GM23338 (cell line): ENCODE data around the gene YWHAH.

ENCODE experiments used
- CTCF ChIP-seq, 2 experiments: fragments of 200-600 bp in 1 of 2; sonication (generic) in 1 of 2; conservative IDR thresholded peaks; 2 replicates each; pipeline versions ENCODE4 v1.5.1 to v1.6.1; 2016 to 2017; ENCODE audit warnings: antibody characterized with exemption in 2 of 2, low read depth in 2 of 2, mild to moderate bottlenecking in 2 of 2, moderate library complexity in 1 of 2
- EZH2 ChIP-seq: fragments of 200-600 bp; sonication (generic); IDR thresholded peaks from one replicate; pipeline ENCODE4 v1.8.0; 2017; ENCODE audit warnings: antibody characterized with exemption, mild to moderate bottlenecking, low read depth; ENCODE audit not compliant: unreplicated experiment
- EZH2phosphoT487 ChIP-seq: fragments of 200-600 bp; sonication (generic); IDR thresholded peaks from one replicate; pipeline ENCODE4 v1.8.1; 2018; ENCODE audit warnings: antibody characterized with exemption; ENCODE audit not compliant: unreplicated experiment
- POLR2AphosphoS5 ChIP-seq: IDR thresholded peaks from 2 replicates; pipeline ENCODE4 v1.6.1; 2016; ENCODE audit warnings: antibody characterized with exemption, low read depth

GRCh38 chr22:31899669-31900068, 44.7 kb upstream of the YWHAH start:
- TF ChIP-seq CTCF (conservative IDR thresholded peaks at IDR 0.05; ENCODE audit: low read depth in 2 of 2): no peak
- no peak for TF ChIP-seq EZH2phosphoT487
- TF ChIP-seq EZH2: no peak
- no peak for TF ChIP-seq POLR2AphosphoS5
